Fibroblast of villous mesenchyme (primary cell): ENCODE results near the gene RPS21. TPM values are rescaled to one million over a fixed set of nuclear protein-coding genes. Genes with fewer than 3 reads are reported as not detected.

Experiments
- DNase-seq: peaks from one replicate; pipeline ENCODE4 v3.0.0-alpha.2; 2010; ENCODE audit warnings: low read depth
- H3K4me3 ChIP-seq: 2 replicates; pipeline ENCODE4 v1.5.1; 2011; ENCODE audit warnings: low read depth, mild to moderate bottlenecking, low read length
- total RNA-seq: library from RNA; depleted of rRNA; stranded (reverse); fragments of >200 nt; gene quantifications from 2 replicates; pipeline ENCODE4 v1.2.3, GENCODE V29; 2012
- TF ChIP-seq, protein P1 (sequence below): IDR thresholded peaks from 2 replicates; pipeline ENCODE4 v1.5.1; 2012; ENCODE audit warnings: low read depth, mild to moderate bottlenecking, low read length; ENCODE audit not compliant: insufficient read depth

Gene RPS21
- total RNA-seq, 1 donor = 457 TPM

DNA sequence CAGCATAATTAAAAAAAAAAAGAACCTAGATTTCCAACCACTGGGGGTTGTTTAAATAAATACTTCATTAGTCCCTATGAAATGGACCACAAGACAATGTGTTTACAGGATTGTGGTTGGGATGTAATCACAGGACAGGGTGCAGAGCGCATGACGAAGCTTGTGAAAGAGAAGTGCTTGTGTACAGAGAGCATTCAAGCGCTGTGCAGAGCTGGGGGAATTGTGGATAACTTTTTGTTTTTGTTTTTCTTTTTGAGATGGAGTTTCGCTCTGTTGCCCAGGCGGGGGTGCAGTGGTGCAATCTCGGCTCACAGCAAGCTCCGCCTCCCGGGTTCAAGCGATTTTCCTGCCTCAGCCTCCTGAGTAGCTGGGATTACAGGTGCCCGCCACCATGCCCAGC, 42.1 kb upstream of the RPS21 start:
- TF ChIP-seq, protein P1, sequence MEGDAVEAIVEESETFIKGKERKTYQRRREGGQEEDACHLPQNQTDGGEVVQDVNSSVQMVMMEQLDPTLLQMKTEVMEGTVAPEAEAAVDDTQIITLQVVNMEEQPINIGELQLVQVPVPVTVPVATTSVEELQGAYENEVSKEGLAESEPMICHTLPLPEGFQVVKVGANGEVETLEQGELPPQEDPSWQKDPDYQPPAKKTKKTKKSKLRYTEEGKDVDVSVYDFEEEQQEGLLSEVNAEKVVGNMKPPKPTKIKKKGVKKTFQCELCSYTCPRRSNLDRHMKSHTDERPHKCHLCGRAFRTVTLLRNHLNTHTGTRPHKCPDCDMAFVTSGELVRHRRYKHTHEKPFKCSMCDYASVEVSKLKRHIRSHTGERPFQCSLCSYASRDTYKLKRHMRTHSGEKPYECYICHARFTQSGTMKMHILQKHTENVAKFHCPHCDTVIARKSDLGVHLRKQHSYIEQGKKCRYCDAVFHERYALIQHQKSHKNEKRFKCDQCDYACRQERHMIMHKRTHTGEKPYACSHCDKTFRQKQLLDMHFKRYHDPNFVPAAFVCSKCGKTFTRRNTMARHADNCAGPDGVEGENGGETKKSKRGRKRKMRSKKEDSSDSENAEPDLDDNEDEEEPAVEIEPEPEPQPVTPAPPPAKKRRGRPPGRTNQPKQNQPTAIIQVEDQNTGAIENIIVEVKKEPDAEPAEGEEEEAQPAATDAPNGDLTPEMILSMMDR = no peak
- DNase-seq = peak; percentile 95
- no peak overlapping the region for H3K4me3 ChIP-seq

DNA sequence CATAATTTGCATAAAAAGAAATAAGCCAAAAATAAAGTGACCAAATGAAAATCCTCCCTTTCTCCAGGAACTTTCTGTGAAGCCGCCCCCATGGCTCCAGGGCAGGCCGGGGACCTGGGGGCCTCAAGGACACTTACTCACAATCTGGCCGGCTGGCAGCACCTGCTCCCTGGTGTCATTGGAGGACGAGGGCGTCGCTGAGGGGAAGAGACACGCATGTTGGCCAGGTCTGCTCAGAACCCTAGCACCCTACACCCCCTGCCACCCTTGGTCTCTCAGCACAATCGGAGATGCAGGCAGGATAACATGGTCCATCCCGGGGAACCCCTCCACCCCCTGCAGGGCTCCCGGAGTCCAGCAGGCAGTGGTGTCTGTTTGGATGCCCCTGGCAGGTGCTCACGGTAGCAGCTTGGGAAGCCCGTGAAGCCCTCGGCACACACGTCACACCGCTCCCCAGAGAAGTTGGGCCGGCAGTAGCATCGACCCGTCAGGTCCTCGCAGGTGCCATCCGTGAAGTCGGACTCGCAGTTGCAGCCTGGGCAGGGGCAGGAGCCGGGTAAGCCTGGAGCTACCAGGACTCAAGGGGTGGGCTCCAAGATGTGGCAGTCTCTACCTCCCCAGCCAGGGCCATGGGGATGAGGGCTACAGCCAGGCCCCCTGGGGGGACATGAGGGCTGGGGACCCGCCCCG, 41.1 kb upstream of the RPS21 start:
- DNase-seq = no peak
- H3K4me3 ChIP-seq = no peak overlapping the region
- TF ChIP-seq, protein P1 = peak; percentile 2

DNA sequence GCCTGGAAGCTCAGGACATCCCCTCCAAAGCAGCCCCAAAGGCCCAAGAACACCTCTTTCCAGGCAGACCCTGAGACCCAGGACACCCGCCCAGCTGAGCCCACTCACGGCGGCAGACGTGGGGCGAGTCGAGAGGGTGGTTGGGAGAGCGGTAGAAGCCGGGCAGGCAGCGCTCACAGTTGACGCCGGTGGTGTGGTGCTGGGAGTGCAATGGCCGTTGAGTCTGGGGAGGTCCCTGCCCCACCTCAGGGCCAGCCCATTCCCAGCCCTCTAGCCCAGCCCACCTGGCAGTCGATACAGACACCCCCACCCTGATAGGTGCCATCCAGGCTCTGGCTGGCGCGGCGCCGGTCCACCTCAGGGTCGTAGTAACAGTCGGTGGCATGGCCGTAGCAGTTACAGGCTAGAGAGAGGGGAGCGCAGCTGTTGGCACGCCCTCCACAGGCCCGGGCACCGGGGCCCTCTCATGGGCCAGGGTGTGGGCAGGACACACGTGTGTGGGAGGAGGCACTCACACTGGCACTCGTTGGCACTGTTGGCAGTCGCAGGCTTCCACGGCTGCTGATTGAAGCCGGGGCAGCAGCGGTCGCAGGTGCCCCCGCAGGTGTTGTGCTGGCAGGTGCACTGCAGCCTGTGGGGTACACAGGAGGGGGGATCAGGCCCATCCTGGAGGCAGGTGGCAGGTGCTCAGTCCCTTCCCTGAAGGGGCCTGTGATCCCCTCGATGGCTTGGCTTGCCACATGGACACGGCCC, 40.3 kb upstream of the RPS21 start:
- no peak for DNase-seq
- TF ChIP-seq, protein P1 = no peak
- no peak overlapping the region for H3K4me3 ChIP-seq

DNA sequence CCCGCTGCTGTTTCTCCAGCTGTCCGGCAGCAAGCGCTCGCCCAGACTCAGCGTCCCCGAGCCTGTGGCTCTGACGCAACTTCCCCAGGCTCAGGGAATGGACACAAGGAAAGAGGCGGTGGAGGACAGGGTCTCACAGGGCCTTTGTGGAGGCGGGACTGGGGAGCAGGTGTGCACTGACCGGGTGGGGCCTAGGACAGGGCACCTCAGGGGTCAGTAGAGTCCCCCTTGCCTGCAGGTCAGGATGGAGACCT, 39.8 kb upstream of the RPS21 start:
- no peak overlapping the region for H3K4me3 ChIP-seq
- TF ChIP-seq, protein P1 = no peak
- DNase-seq = no peak

DNA sequence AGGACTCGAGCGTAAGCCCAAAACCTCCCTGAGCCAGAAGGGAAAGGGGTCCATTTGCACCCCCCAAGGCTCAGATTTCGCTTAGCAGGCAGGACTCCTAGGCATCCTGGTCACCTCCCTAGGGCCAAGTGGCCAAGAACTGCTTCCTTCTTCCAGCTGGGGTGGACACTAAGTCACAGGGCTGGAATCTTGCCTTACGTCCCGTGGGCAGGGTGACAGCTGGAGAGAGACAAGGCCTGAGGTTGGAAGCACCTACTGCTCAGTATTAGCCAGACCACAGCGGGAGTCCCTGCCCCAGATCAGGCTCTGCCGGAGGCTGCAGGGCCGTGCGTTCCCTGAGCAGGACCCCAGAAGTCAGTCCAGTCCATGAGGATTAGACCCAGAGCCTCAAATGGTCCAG, 39.5 kb upstream of the RPS21 start:
- no peak for DNase-seq
- TF ChIP-seq, protein P1 = no peak
- H3K4me3 ChIP-seq = no peak overlapping the region

DNA sequence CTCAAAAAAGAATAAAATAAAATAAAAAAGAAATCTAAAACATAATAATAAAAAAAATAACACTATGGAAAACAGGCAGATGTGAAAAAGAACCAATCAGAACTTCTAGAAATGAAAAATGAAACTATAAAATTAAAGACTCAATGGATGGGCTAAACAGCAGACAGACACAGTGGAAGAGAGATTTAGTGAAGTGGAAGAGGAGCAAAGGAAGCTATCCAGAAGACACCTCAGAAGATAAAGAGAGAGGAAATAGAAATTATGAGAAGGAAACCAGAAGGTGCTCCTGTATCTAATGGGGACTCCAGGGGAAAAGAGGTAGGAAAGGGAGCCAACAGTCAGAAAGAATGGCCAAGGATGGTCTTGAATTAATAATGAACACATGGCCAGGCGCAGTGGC, 38.3 kb upstream of the RPS21 start:
- H3K4me3 ChIP-seq = no peak overlapping the region
- TF ChIP-seq, protein P1 = no peak
- no peak for DNase-seq
